Gastrocnemius medialis (tissue), 4 donors: ENCODE data around the gene ITPK1. TPM values are rescaled to one million over a fixed set of nuclear protein-coding genes. Genes with fewer than 3 reads are reported as not detected.

Source experiments
- ATAC-seq, 2 donors: fragments of 150-250 bp; one replicate each; pipeline ENCODE4 v1.9.1; 2016
- DNase-seq, 2 donors: peaks; one replicate each; pipeline ENCODE4 v3.0.0-alpha.2; 2019
- H3K27ac ChIP-seq, 4 donors: fragments of 200-600 bp; sonication (generic); 1 replicate in 1 of 4; 2 replicates in 3 of 4; pipeline ENCODE4 v1.5.1; 2016 to 2018; ENCODE audit warnings: mild to moderate bottlenecking in 2 of 4, moderate library complexity in 1 of 4
- H3K27me3 ChIP-seq, 3 donors: fragments of 200-600 bp; sonication (generic) in 2 of 3; 1 replicate in 1 of 3; 2 replicates in 2 of 3; pipeline versions ENCODE4 v1.5.1 to v1.6.0; 2016 to 2019; ENCODE audit warnings: mild to moderate bottlenecking in 1 of 3, moderate library complexity in 1 of 3
- H3K36me3 ChIP-seq, 2 donors: fragments of 200-600 bp; sonication (generic) in 1 of 2; one replicate each; pipeline ENCODE4 v1.5.1; 2017 to 2018
- H3K4me1 ChIP-seq, 2 donors: fragments of 200-600 bp; sonication (generic) in 1 of 2; one replicate each; pipeline ENCODE4 v1.5.1; 2016 to 2017; ENCODE audit warnings: mild to moderate bottlenecking in 2 of 2
- H3K4me3 ChIP-seq, 4 donors: fragments of 200-600 bp; sonication (generic) in 3 of 4; 1 replicate in 1 of 4; 2 replicates in 3 of 4; pipeline ENCODE4 v1.5.1; 2016 to 2019; ENCODE audit warnings: mild to moderate bottlenecking in 2 of 4
- H3K9me3 ChIP-seq, 3 donors: fragments of 200-600 bp; sonication (generic) in 2 of 3; 1 replicate in 1 of 3; 2 replicates in 2 of 3; pipeline ENCODE4 v1.5.1; 2016 to 2019
- POLR2A ChIP-seq, 2 donors: fragments of 450-650 bp; IDR thresholded peaks; one replicate each; pipeline ENCODE4 v1.6.1; 2017; ENCODE audit warnings: antibody characterized with exemption in 2 of 2, mild to moderate bottlenecking in 2 of 2, moderate library complexity in 2 of 2
- in situ Hi-C, 4 donors: fragments of 200-750 bp; cut with MboI; loops; one replicate each; pipeline versions ENCODE4 v1.15.0 to v1.8.0; 2017; ENCODE audit warnings: low sequenced_read_pairs in 4 of 4
- intact Hi-C: fragments of 100-400 bp; cut with DNase I; formaldehyde crosslinking; loops from one replicate; pipeline ENCODE4 v1.15.1; 2023; ENCODE audit warnings: low total_unique reads
- total RNA-seq, 4 donors: library from RNA; depleted of rRNA; stranded (reverse); fragments of >200 nt; gene quantifications; one replicate each; pipeline versions ENCODE4 v1.1.0 to v1.2.3, GENCODE V29; 2016
- TF ChIP-seq, protein P1 (sequence below), 5 experiments: fragments of 450-650 bp in 3 of 5; fragments of 200-600 bp in 2 of 5; sonication (generic) in 2 of 5; IDR thresholded peaks in 4 of 5; conservative IDR thresholded peaks in 1 of 5; 1 replicate in 4 of 5; 2 replicates in 1 of 5; pipeline ENCODE4 v1.5.1; 2016 to 2019; ENCODE audit warnings: antibody characterized with exemption in 5 of 5, mild to moderate bottlenecking in 3 of 5, moderate library complexity in 3 of 5

The ITPK1 gene
- total RNA-seq, 4 donors from 2014 or later: 49.7 to 80.1 (median 53.6) TPM

GRCh38 chr14:92914087-92914656 lies 201.6 kb downstream of the ITPK1 start:
- intact Hi-C loops (no loop called here), in situ Hi-C loops (no loop called here)
- TF ChIP-seq, protein P1, sequence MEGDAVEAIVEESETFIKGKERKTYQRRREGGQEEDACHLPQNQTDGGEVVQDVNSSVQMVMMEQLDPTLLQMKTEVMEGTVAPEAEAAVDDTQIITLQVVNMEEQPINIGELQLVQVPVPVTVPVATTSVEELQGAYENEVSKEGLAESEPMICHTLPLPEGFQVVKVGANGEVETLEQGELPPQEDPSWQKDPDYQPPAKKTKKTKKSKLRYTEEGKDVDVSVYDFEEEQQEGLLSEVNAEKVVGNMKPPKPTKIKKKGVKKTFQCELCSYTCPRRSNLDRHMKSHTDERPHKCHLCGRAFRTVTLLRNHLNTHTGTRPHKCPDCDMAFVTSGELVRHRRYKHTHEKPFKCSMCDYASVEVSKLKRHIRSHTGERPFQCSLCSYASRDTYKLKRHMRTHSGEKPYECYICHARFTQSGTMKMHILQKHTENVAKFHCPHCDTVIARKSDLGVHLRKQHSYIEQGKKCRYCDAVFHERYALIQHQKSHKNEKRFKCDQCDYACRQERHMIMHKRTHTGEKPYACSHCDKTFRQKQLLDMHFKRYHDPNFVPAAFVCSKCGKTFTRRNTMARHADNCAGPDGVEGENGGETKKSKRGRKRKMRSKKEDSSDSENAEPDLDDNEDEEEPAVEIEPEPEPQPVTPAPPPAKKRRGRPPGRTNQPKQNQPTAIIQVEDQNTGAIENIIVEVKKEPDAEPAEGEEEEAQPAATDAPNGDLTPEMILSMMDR (IDR thresholded peaks at IDR 0.05 in 4 of 5, conservative IDR thresholded peaks at IDR 0.05 in 1 of 5): no peak
- Histone ChIP-seq H3K4me3 (no peak overlapping the region), H3K9me3 (no peaks in the 10 kb centered on the region), H3K27me3 (peaks cover 0 to 3% (median 0%) of the 10 kb centered on the region in 3 donors), H3K36me3 (no peaks in the 10 kb centered on the region), H3K27ac (no peak overlapping the region), H3K4me1 (no peaks in the 10 kb centered on the region)
- DNase-seq (no peak), ATAC-seq (no peak)

GRCh38 chr14:92907316-92907911 lies 208.3 kb downstream of the ITPK1 start:
- H3K4me1 ChIP-seq: no peaks in the 10 kb centered on the region
- no peaks in the 10 kb centered on the region for H3K9me3 ChIP-seq
- no peak for DNase-seq
- no peak for ATAC-seq
- no peaks in the 10 kb centered on the region for H3K36me3 ChIP-seq
- in situ Hi-C loops: no loop called here
- TF ChIP-seq POLR2A (IDR thresholded peaks at IDR 0.05): no peak
- TF ChIP-seq, protein P1 (IDR thresholded peaks at IDR 0.05 in 4 of 5, conservative IDR thresholded peaks at IDR 0.05 in 1 of 5): no peak
- peaks cover 6 to 14% (median 13%) of the 10 kb centered on the region in 3 donors for H3K27me3 ChIP-seq
- intact Hi-C loops: no loop called here
- H3K4me3 ChIP-seq: no peak overlapping the region
- H3K27ac ChIP-seq: no peak overlapping the region

DNA sequence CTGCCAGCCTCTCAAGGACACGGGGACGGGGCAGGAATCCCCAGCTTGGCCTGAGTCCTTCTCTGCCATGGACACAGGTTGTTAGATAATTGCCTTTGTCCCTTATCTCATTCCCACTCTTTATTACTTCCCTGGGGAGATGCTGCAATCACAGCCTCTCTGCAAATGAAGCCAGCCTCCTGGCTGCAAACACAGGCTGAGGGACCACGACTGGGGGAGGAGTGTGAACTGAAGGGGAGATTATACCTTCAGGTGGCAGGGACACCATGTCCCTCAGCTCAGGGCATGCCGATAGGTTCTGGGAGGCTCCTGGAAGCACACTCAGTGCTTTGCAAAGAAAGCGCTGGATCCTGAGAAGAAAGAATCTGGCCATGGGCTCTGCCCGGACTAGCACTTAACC lies 208.9 kb downstream of the ITPK1 start:
- no peaks in the 10 kb centered on the region for H3K4me1 ChIP-seq
- in situ Hi-C loops: no loop called here
- intact Hi-C loops: no loop called here
- no peak for TF ChIP-seq POLR2A (IDR thresholded peaks at IDR 0.05)
- TF ChIP-seq, protein P1 (IDR thresholded peaks at IDR 0.05 in 4 of 5, conservative IDR thresholded peaks at IDR 0.05 in 1 of 5): no peak
- no peaks in the 10 kb centered on the region for H3K36me3 ChIP-seq
- H3K9me3 ChIP-seq: no peaks in the 10 kb centered on the region
- H3K27me3 ChIP-seq: peaks cover 6 to 14% (median 14%) of the 10 kb centered on the region in 3 donors
- no peak overlapping the region for H3K27ac ChIP-seq
- ATAC-seq (no peak), DNase-seq (no peak)
- no peak overlapping the region for H3K4me3 ChIP-seq

DNA sequence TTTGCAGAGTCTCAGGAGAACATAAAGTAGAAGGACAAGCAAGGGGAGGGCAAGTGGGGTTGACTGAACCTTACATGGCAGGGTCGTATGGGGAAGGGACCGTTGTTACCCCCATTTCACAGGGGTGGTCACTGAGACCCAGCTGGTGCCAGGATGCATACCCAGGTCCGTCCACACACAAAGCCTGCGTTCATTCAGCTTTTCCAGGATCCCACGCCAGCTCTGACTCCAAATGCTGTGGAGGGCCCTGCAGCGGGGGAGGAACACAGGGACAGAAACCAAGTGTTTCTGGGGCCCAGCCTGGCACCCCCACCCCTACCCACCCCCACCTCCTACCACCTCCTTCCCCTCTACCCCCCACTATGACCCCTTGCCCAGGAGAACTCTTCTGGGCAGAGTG lies 209.3 kb downstream of the ITPK1 start:
- in situ Hi-C loops: no loop called here
- H3K27ac ChIP-seq: no peak overlapping the region
- no peaks in the 10 kb centered on the region for H3K36me3 ChIP-seq
- TF ChIP-seq POLR2A (IDR thresholded peaks at IDR 0.05): no peak
- no peaks in the 10 kb centered on the region for H3K9me3 ChIP-seq
- no peak for ATAC-seq
- DNase-seq: no peak
- no peaks in the 10 kb centered on the region for H3K4me1 ChIP-seq
- no peak overlapping the region for H3K4me3 ChIP-seq
- H3K27me3 ChIP-seq: peaks cover 6 to 14% (median 14%) of the 10 kb centered on the region in 3 donors
- intact Hi-C loops: no loop called here

GRCh38 chr14:92905667-92906066 lies 210.1 kb downstream of the ITPK1 start:
- Histone ChIP-seq H3K9me3 (no peaks in the 10 kb centered on the region), H3K27ac (no peak overlapping the region), H3K36me3 (no peaks in the 10 kb centered on the region), H3K4me1 (no peaks in the 10 kb centered on the region), H3K4me3 (no peak overlapping the region), H3K27me3 (peaks cover 6 to 14% (median 14%) of the 10 kb centered on the region in 3 donors)
- intact Hi-C loops: no loop called here
- no peak for DNase-seq
- in situ Hi-C loops: no loop called here
- TF ChIP-seq POLR2A (IDR thresholded peaks at IDR 0.05): no peak
- TF ChIP-seq, protein P1 (IDR thresholded peaks at IDR 0.05 in 4 of 5, conservative IDR thresholded peaks at IDR 0.05 in 1 of 5): no peak
- no peak for ATAC-seq
